Measurements from ENCODE around the gene SLC9B2. TPM values are rescaled to one million over a fixed set of nuclear protein-coding genes. Genes with fewer than 3 reads are reported as not detected.

Gene SLC9B2
- polyA plus RNA-seq, 1 of the 3 experiments (the other 2 are of a cell fraction): 11.2 TPM

GRCh38 chr4:103008875-103009729 lies 67.5 kb downstream of the SLC9B2 start (continued):
- TF ChIP-seq CHD2 (IDR thresholded peaks at IDR 0.05; ENCODE audit: low read length, partially characterized antibody) (no peak), RCOR1 (IDR thresholded peaks at IDR 0.05; ENCODE audit: low read length) (0 out of 2 replicates have a peak, but pooled peaks have one; percentile 36)

GRCh38 chr4:103002551-103002950 lies 74.0 kb downstream of the SLC9B2 start:
- Histone ChIP-seq H3K36me3 (replicated peaks in 1 of 2; ENCODE audit: control insufficient read depth in 1 of 2, insufficient read depth in 2 of 2, low read length in 1 of 2) (no peaks in the 10 kb centered on the region), H3K4me2 (no peak overlapping the region), H3K27me3 (ENCODE audit: insufficient read depth) (no peaks in the 10 kb centered on the region; the same call in 1 of the 2 replicates), H3K4me3 (ENCODE audit: low read depth in 2 of 2, low read length in 1 of 2) (no peak overlapping the region), H3F3A (replicated peaks; ENCODE audit: insufficient read depth) (no peaks in the 10 kb centered on the region), H2AFZ (ENCODE audit: low read depth) (no peak overlapping the region), H3K79me2 (ENCODE audit: insufficient read depth) (no peaks in the 10 kb centered on the region), H3K9me3 (no peaks in the 10 kb centered on the region), H3K4me1 (ENCODE audit: control insufficient read depth in 1 of 2, insufficient read depth in 2 of 2, low read depth in 1 of 2, low read length in 1 of 2) (no peaks in the 10 kb centered on the region), H3K27ac (ENCODE audit: low read depth in 2 of 2, low read length in 1 of 2) (no peak overlapping the region), H4K20me1 (ENCODE audit: insufficient read depth) (no peaks in the 10 kb centered on the region), H3K9me2 (no peaks in the 10 kb centered on the region), H3K9ac (no peak overlapping the region)
- DNase-seq: no peak
- WGBS (ENCODE audit: low lambda C conversion rate): 55% methylated on average over 2 of the region's 2 CpGs
- CTCF ChIA-PET: interaction anchor here (1.0 kb wide), 1 partner anchor 18 kb away, joined by 3 read pairs; no protein-coding TSS in a partner anchor
- POLR2A ChIA-PET: no interaction called here
- TF ChIP-seq REST (IDR thresholded peaks at IDR 0.05; ENCODE audit: low read depth, low read length) (peak; percentile 94), TAF1 (IDR thresholded peaks at IDR 0.05; ENCODE audit: borderline replicate concordance, low read depth, low read length) (no peak), MXI1 (IDR thresholded peaks at IDR 0.05; ENCODE audit: low read depth, low read length) (no peak), SMC3 (IDR thresholded peaks at IDR 0.05; ENCODE audit: low read depth, low read length) (no peak), GATA2 (CRISPR knock-in tag; IDR thresholded peaks at IDR 0.05) (no peak), SIN3A (IDR thresholded peaks at IDR 0.05; ENCODE audit: borderline replicate concordance, low read depth, low read length) (no peak)

- Histone ChIP-seq H3K9me3 (no peaks in the 10 kb centered on the region), H3K36me3 (replicated peaks in 1 of 2; ENCODE audit: control insufficient read depth in 1 of 2, insufficient read depth in 2 of 2, low read length in 1 of 2) (no peaks in the 10 kb centered on the region), H3K4me3 (ENCODE audit: low read depth in 2 of 2, low read length in 1 of 2) (no peak overlapping the region), H3K79me2 (ENCODE audit: insufficient read depth) (no peaks in the 10 kb centered on the region), H4K20me1 (ENCODE audit: insufficient read depth) (no peaks in the 10 kb centered on the region), H3K4me1 (ENCODE audit: control insufficient read depth in 1 of 2, insufficient read depth in 2 of 2, low read depth in 1 of 2, low read length in 1 of 2) (no peaks in the 10 kb centered on the region), H3K9me2 (no peaks in the 10 kb centered on the region), H2AFZ (ENCODE audit: low read depth) (no peak overlapping the region), H3K9ac (no peak overlapping the region), H3K27ac (ENCODE audit: low read depth in 2 of 2, low read length in 1 of 2) (no peak overlapping the region), H3F3A (replicated peaks; ENCODE audit: insufficient read depth) (no peaks in the 10 kb centered on the region), H3K4me2 (no peak overlapping the region), H3K27me3 (ENCODE audit: insufficient read depth) (no peaks in the 10 kb centered on the region)
- DNase-seq: no peak
- POLR2A ChIA-PET: no interaction called here
- 65% methylated on average over 1 of the region's 1 CpG for WGBS (ENCODE audit: low lambda C conversion rate)
- CTCF ChIA-PET: interaction anchor here (2.3 kb wide), 1 partner anchor 97 kb away, joined by 7 read pairs; no protein-coding TSS in a partner anchor
- no peak for TF ChIP-seq EP300 (IDR thresholded peaks at IDR 0.05; ENCODE audit: borderline replicate concordance in 1 of 2, low read depth in 1 of 2, low read length in 1 of 2)
- TF ChIP-seq, protein P1, sequence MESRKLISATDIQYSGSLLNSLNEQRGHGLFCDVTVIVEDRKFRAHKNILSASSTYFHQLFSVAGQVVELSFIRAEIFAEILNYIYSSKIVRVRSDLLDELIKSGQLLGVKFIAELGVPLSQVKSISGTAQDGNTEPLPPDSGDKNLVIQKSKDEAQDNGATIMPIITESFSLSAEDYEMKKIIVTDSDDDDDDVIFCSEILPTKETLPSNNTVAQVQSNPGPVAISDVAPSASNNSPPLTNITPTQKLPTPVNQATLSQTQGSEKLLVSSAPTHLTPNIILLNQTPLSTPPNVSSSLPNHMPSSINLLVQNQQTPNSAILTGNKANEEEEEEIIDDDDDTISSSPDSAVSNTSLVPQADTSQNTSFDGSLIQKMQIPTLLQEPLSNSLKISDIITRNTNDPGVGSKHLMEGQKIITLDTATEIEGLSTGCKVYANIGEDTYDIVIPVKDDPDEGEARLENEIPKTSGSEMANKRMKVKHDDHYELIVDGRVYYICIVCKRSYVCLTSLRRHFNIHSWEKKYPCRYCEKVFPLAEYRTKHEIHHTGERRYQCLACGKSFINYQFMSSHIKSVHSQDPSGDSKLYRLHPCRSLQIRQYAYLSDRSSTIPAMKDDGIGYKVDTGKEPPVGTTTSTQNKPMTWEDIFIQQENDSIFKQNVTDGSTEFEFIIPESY (IDR thresholded peaks at IDR 0.05; ENCODE audit: borderline replicate concordance, low read depth): no peak
- TF ChIP-seq GABPA (IDR thresholded peaks at IDR 0.05; ENCODE audit: low read depth): no peak
- TF ChIP-seq EZH2phosphoT487 (IDR thresholded peaks at IDR 0.05; ENCODE audit: borderline replicate concordance, low read depth): no peak
- TF ChIP-seq MXI1 (IDR thresholded peaks at IDR 0.05; ENCODE audit: low read depth, low read length): no peak
- no peak for TF ChIP-seq TEAD4 (IDR thresholded peaks at IDR 0.05; ENCODE audit: borderline replicate concordance, insufficient read depth)
- TF ChIP-seq, protein P2, sequence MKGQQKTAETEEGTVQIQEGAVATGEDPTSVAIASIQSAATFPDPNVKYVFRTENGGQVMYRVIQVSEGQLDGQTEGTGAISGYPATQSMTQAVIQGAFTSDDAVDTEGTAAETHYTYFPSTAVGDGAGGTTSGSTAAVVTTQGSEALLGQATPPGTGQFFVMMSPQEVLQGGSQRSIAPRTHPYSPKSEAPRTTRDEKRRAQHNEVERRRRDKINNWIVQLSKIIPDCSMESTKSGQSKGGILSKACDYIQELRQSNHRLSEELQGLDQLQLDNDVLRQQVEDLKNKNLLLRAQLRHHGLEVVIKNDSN (IDR thresholded peaks at IDR 0.05; ENCODE audit: borderline replicate concordance, low read depth): no peak
- no peak for TF ChIP-seq POLR2AphosphoS5 (IDR thresholded peaks at IDR 0.05; ENCODE audit: low read depth, low read length)
- no peak for TF ChIP-seq TCF12 (IDR thresholded peaks at IDR 0.05)
- TF ChIP-seq, protein P3, sequence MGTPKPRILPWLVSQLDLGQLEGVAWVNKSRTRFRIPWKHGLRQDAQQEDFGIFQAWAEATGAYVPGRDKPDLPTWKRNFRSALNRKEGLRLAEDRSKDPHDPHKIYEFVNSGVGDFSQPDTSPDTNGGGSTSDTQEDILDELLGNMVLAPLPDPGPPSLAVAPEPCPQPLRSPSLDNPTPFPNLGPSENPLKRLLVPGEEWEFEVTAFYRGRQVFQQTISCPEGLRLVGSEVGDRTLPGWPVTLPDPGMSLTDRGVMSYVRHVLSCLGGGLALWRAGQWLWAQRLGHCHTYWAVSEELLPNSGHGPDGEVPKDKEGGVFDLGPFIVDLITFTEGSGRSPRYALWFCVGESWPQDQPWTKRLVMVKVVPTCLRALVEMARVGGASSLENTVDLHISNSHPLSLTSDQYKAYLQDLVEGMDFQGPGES (IDR thresholded peaks at IDR 0.05; ENCODE audit: low read depth, low read length): no peak
Measured at GRCh38 chr4:102994803-102995202, 81.8 kb downstream of the SLC9B2 start.
